GM19397 (cell line): ENCODE measurements around the gene PPP1R37.

Experiments
- ATAC-seq: cut with Tn5 transposase; IDR thresholded peaks from one replicate; pipeline ENCODE4 v1.9.1; 2021; ENCODE audit warnings: mild to moderate bottlenecking, moderate library complexity; ENCODE audit not compliant: unreplicated experiment

PPP1R37 gene

GRCh38 chr19:45186509-45187334 lies 93.7 kb downstream of the PPP1R37 start:
- no peak for ATAC-seq

GRCh38 chr19:45187421-45188100 lies 94.6 kb downstream of the PPP1R37 start:
- no peak for ATAC-seq

GRCh38 chr19:45189971-45190370 lies 97.0 kb downstream of the PPP1R37 start:
- ATAC-seq, result no peak

GRCh38 chr19:45191375-45191774 lies 98.4 kb downstream of the PPP1R37 start:
- ATAC-seq, result no peak

- ATAC-seq, result no peak
These were observed 102.8 kb downstream of the PPP1R37 start for GRCh38 chr19:45195764-45196163.
